GM23338 (cell line): ENCODE results near the gene NETO2. TPM values are rescaled to one million over a fixed set of nuclear protein-coding genes. Genes with fewer than 3 reads are reported as not detected.

ENCODE experiments used
- ATAC-seq: fragments of 200-7000 bp; cut with Tn5 transposase; 3 replicates; pipeline ENCODE4 v1.9.1; 2020
- DNase-seq: peaks from one replicate; pipeline ENCODE4 v3.0.0-alpha.2; 2015; ENCODE audit warnings: low spot score
- H2AFZ ChIP-seq: fragments of 200-600 bp; sonication (generic); 2 replicates; pipeline ENCODE4 v1.8.0; 2016; ENCODE audit warnings: antibody characterized with exemption, mild to moderate bottlenecking, moderate library complexity
- H3F3A ChIP-seq: fragments of 200-600 bp; sonication (generic); replicated peaks from 2 replicates; pipeline ENCODE4 v1.8.0; 2017; ENCODE audit warnings: antibody characterized with exemption, mixed run types, low read depth
- H3K27ac ChIP-seq: fragments of 200-600 bp; sonication (generic); 2 replicates; pipeline ENCODE4 v1.6.1; 2016; ENCODE audit warnings: low read depth
- H3K27me3 ChIP-seq: fragments of 200-600 bp; sonication (generic); 2 replicates; pipeline ENCODE4 v1.8.0; 2016; ENCODE audit warnings: mild to moderate bottlenecking, mixed run types, moderate library complexity; ENCODE audit not compliant: insufficient read depth
- H3K36me3 ChIP-seq: fragments of 200-600 bp; sonication (generic); 2 replicates; pipeline ENCODE4 v1.8.0; 2016; ENCODE audit warnings: mild to moderate bottlenecking; ENCODE audit not compliant: insufficient read depth
- H3K4me1 ChIP-seq: fragments of 200-600 bp; sonication (generic); 2 replicates; pipeline ENCODE4 v1.8.0; 2016; ENCODE audit warnings: mild to moderate bottlenecking, moderate library complexity; ENCODE audit not compliant: insufficient read depth
- H3K4me2 ChIP-seq: fragments of 200-600 bp; sonication (generic); 2 replicates; pipeline ENCODE4 v1.7.1; 2017; ENCODE audit warnings: mixed run types
- H3K4me3 ChIP-seq: fragments of 200-600 bp; sonication (generic); 2 replicates; pipeline ENCODE4 v1.6.1; 2016; ENCODE audit warnings: mixed run types
- H3K79me2 ChIP-seq: fragments of 200-600 bp; sonication (generic); replicated peaks from 2 replicates; pipeline ENCODE4 v1.8.0; 2017; ENCODE audit warnings: mild to moderate bottlenecking; ENCODE audit not compliant: insufficient read depth
- H3K9me2 ChIP-seq: fragments of 200-600 bp; sonication (generic); 2 replicates; pipeline ENCODE4 v1.8.0; 2017; ENCODE audit not compliant: insufficient read depth
- H4K20me1 ChIP-seq: fragments of 200-600 bp; sonication (generic); replicated peaks from 2 replicates; pipeline ENCODE4 v1.8.0; 2017; ENCODE audit warnings: mild to moderate bottlenecking; ENCODE audit not compliant: insufficient read depth
- H3K27ac Mint-ChIP-seq: 2 replicates; pipeline ENCODE4 v1.8.0; 2020; ENCODE audit warnings: inconsistent platforms, mild to moderate bottlenecking, moderate library complexity, mixed read lengths
- H3K27me3 Mint-ChIP-seq: 3 replicates; pipeline ENCODE4 v1.8.0; 2022; ENCODE audit warnings: low read depth, mild to moderate bottlenecking, moderate library complexity, mixed read lengths, inconsistent platforms; ENCODE audit not compliant: insufficient read depth, poor library complexity
- H3K36me3 Mint-ChIP-seq: 3 replicates; pipeline ENCODE4 v1.8.0; 2021; ENCODE audit warnings: low read depth, mild to moderate bottlenecking, inconsistent platforms, moderate library complexity, mixed read lengths
- H3K4me1 Mint-ChIP-seq: 3 replicates; pipeline ENCODE4 v1.8.0; 2020; ENCODE audit warnings: mild to moderate bottlenecking, inconsistent platforms, mixed read lengths
- H3K4me3 Mint-ChIP-seq: 3 replicates; pipeline ENCODE4 v1.8.0; 2021; ENCODE audit warnings: moderate library complexity, mild to moderate bottlenecking, inconsistent platforms, mixed read lengths
- H3K9me3 Mint-ChIP-seq: 3 replicates; pipeline ENCODE4 v1.8.0; 2020; ENCODE audit warnings: moderate library complexity, mild to moderate bottlenecking, inconsistent platforms, mixed read lengths
- EZH2 ChIP-seq: fragments of 200-600 bp; sonication (generic); IDR thresholded peaks from one replicate; pipeline ENCODE4 v1.8.0; 2017; ENCODE audit warnings: antibody characterized with exemption, mild to moderate bottlenecking, low read depth; ENCODE audit not compliant: unreplicated experiment
- JUNB ChIP-seq: IDR thresholded peaks from one replicate; pipeline ENCODE4 v1.6.1; 2016; ENCODE audit warnings: antibody characterized with exemption; ENCODE audit not compliant: unreplicated experiment
- NANOG ChIP-seq: IDR thresholded peaks from 2 replicates; pipeline ENCODE4 v1.6.1; 2016; ENCODE audit warnings: antibody characterized with exemption, borderline replicate concordance
- POLR2AphosphoS5 ChIP-seq: IDR thresholded peaks from 2 replicates; pipeline ENCODE4 v1.6.1; 2016; ENCODE audit warnings: antibody characterized with exemption, low read depth
- STAT1 ChIP-seq: IDR thresholded peaks from one replicate; pipeline ENCODE4 v1.6.1; 2016; ENCODE audit warnings: antibody characterized with exemption; ENCODE audit not compliant: unreplicated experiment
- ZNF331 ChIP-seq: fragments of 250-450 bp; sonication (Bioruptor Pico); IDR thresholded peaks from 2 replicates; pipeline ENCODE4 v1.5.0; 2020; ENCODE audit warnings: low read depth, mild to moderate bottlenecking, moderate library complexity
- polyA plus RNA-seq: library from polyadenylated mRNA; unstranded; fragments of >200 nt; fragmentation: Nextera tagmentation; extraction: Ambion mirVana; gene quantifications from 2 replicates; pipeline ENCODE4 v1.2.1, GENCODE V29; 2016
- total RNA-seq: library from RNA; depleted of rRNA; stranded (reverse); fragments of >200 nt; shearing (Covaris generic); gene quantifications from 2 replicates; pipeline ENCODE4 v1.2.3, GENCODE V29; 2014; rRNA removed
- TF ChIP-seq, protein P1 (sequence below): IDR thresholded peaks from 2 replicates; pipeline ENCODE4 v1.6.1; 2016; ENCODE audit warnings: antibody characterized with exemption

The NETO2 gene
- total and polyA plus RNA-seq, 2 experiments from 2014 or later, result 6.6 to 10.6 TPM

DNA sequence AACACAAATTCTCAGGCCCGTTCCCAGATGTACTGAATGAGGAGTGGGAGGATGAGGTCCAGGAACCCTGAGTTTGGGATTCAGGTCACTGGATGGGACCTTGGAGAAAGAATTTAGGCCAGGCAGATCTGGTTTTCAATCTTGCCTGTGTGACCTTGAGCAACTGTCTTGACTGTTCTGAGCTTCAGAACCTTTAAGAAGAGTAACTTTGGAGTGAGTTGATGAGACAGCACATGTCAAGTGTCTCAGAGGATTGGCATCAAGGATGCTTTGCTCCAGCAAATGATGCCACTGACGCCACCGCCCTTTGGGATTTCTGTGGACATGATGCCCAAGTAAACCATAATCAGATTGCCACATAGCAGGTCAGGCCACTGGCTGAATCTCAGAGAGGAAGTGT is 114.0 kb downstream of the NETO2 start:
- H3K79me2 ChIP-seq, result no peaks in the 10 kb centered on the region
- no peaks in the 10 kb centered on the region for H3K36me3 ChIP-seq
- H3K4me3 ChIP-seq, result no peak overlapping the region
- Mint-ChIP-seq H3K4me3 (no peak overlapping the region), H3K36me3 (no peaks in the 10 kb centered on the region), H3K9me3 (no peaks in the 10 kb centered on the region), H3K27ac (no peak overlapping the region), H3K4me1 (0 out of 3 replicates have a peak, but pooled peaks cover 3% of the 10 kb centered on the region), H3K27me3 (peaks cover 9% of the 10 kb centered on the region)
- no peaks in the 10 kb centered on the region for H3K27me3 ChIP-seq
- ATAC-seq, result no peak
- no peaks in the 10 kb centered on the region for H3K4me1 ChIP-seq
- H3K9me2 ChIP-seq, result no peaks in the 10 kb centered on the region
- no peak overlapping the region; the same call in 1 of the 2 replicates for H2AFZ ChIP-seq
- no peaks in the 10 kb centered on the region for H3F3A ChIP-seq
- H3K27ac ChIP-seq, result no peak overlapping the region
- no peak for TF ChIP-seq ZNF331
- TF ChIP-seq STAT1, result no peak
- H4K20me1 ChIP-seq, result no peaks in the 10 kb centered on the region
- DNase-seq, result no peak
- no peak overlapping the region for H3K4me2 ChIP-seq

- Mint-ChIP-seq H3K36me3 (no peaks in the 10 kb centered on the region), H3K27me3 (peaks cover 10% of the 10 kb centered on the region), H3K4me3 (no peak overlapping the region), H3K27ac (no peak overlapping the region), H3K9me3 (no peaks in the 10 kb centered on the region), H3K4me1 (0 out of 3 replicates have a peak, but pooled peaks cover 3% of the 10 kb centered on the region)
- Histone ChIP-seq H3K79me2 (no peaks in the 10 kb centered on the region), H3K27ac (no peak overlapping the region), H3F3A (no peaks in the 10 kb centered on the region), H4K20me1 (no peaks in the 10 kb centered on the region), H3K27me3 (no peaks in the 10 kb centered on the region), H2AFZ (no peak overlapping the region), H3K4me3 (no peak overlapping the region), H3K9me2 (no peaks in the 10 kb centered on the region), H3K4me1 (no peaks in the 10 kb centered on the region), H3K4me2 (no peak overlapping the region), H3K36me3 (no peaks in the 10 kb centered on the region)
- no peak for ATAC-seq
- DNase-seq, result no peak
- no peak for TF ChIP-seq EZH2
- TF ChIP-seq, protein P1, sequence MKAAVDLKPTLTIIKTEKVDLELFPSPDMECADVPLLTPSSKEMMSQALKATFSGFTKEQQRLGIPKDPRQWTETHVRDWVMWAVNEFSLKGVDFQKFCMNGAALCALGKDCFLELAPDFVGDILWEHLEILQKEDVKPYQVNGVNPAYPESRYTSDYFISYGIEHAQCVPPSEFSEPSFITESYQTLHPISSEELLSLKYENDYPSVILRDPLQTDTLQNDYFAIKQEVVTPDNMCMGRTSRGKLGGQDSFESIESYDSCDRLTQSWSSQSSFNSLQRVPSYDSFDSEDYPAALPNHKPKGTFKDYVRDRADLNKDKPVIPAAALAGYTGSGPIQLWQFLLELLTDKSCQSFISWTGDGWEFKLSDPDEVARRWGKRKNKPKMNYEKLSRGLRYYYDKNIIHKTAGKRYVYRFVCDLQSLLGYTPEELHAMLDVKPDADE, result no peak
- no peak for TF ChIP-seq NANOG
- TF ChIP-seq POLR2AphosphoS5, result no peak
- TF ChIP-seq JUNB, result no peak
Observed at GRCh38 chr16:47028767-47029377, 114.9 kb downstream of the NETO2 start.

Other genes starting within 250 kb of the NETO2 start
- gene DNAJA2, start 170.3 kb downstream of the NETO2 start, total RNA-seq, result 94.5 and 99.2 TPM in 2 replicates
- 79.2 and 101 TPM in 2 replicates for gene DNAJA2, start 170.3 kb downstream of the NETO2 start, polyA plus RNA-seq